ENCODE data around the gene ADCY2. TPM values are rescaled to one million over a fixed set of nuclear protein-coding genes. Genes with fewer than 3 reads are reported as not detected.
"Not testable (repeated sequence)": the region's sequence is repeated elsewhere in the genome, so short reads cannot be mapped to it uniquely, and the experiment has no call there.

ADCY2 gene
- total RNA-seq, 3 donors from 2014 or later, result 1.7 to 14.8 (median 2.2) TPM

DNA sequence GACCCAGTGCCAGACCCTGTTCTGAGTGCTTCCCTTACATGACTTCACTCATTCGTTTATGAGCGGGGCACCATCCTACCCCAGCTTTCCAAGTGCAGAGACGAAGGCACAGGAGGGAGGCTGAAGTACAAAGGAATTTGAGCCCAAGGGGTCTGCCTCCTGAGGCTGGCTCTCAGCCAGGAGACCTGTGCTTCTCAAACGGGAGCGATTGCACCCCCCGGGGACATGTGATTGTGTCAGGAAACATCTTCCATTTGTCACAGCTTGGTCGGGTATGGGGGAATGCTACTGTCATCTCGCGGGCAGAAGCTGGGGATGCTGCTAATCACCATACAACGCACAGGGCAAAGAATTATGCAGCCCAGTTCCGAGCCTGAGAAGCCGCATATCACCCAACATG is 23.9 kb downstream of the ADCY2 start:
- Histone ChIP-seq H3K36me3 (ENCODE audit: low read depth) (no peaks in the 10 kb centered on the region), H3K9me3 (no peaks in the 10 kb centered on the region), H3K4me1 (ENCODE audit: low read depth) (no peaks in the 10 kb centered on the region), H3K4me3 (no peak overlapping the region)
- no peak for ATAC-seq
- TF ChIP-seq CTCF (IDR thresholded peaks at IDR 0.05), result no peak
- intact Hi-C loops (cut with DNase I, micrococcal nuclease), result no loop called here
- DNase-seq, result no peak

DNA sequence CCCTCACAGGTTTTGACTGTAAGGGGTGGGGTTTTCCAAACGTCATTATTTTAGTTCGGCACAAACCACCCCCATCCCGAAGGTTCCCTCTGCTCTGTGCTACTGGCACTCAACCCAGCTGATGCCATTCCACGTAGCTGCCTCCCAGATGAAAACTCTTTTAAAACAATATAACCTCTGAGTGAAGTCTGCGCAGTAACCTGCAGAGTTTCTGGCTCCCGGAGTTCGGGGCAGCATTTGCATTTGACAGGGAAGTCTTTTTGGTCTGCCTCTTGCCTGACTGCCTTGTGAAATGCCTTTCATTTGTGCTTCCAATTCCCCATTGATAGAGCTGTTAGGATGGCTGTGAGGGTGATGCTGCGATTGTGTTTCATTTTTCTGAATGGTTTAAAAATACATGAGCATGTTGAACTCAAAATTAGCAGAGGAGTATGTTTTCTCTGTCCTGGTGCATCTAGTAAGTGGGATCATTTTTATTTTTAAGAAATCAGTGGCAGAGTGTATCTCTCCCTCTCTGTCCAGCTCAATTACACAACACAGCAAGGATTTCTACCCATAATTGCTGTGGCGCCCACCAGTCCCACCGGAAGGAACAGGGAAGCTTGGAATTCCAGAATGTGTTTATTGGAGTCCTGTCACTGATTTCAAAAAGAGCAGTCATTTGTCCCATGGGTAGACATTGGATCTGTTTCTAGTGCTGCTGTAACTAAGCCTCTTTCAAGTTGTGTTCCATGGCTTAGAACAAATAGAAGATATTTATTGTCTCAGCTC is 24.8 kb downstream of the ADCY2 start:
- DNase-seq (no peak), ATAC-seq (no peak)
- intact Hi-C loops (cut with DNase I, micrococcal nuclease), result no loop called here
- no peaks in the 10 kb centered on the region for H3K9me3 ChIP-seq
- no peak for TF ChIP-seq CTCF (IDR thresholded peaks at IDR 0.05)
- H3K36me3 ChIP-seq (ENCODE audit: low read depth), result no peaks in the 10 kb centered on the region
- H3K4me1 ChIP-seq (ENCODE audit: low read depth), result no peaks in the 10 kb centered on the region
- no peak overlapping the region for H3K4me3 ChIP-seq

GRCh38 chr5:7422316-7423106 is 26.6 kb downstream of the ADCY2 start:
- ATAC-seq (no peak), DNase-seq (no peak)
- Histone ChIP-seq H3K36me3 (ENCODE audit: low read depth) (no peaks in the 10 kb centered on the region), H3K4me3 (no peak overlapping the region), H3K4me1 (ENCODE audit: low read depth) (no peaks in the 10 kb centered on the region), H3K9me3 (no peaks in the 10 kb centered on the region)
- no peak for TF ChIP-seq CTCF (IDR thresholded peaks at IDR 0.05)
- intact Hi-C loops (cut with DNase I, micrococcal nuclease), result no loop called here

DNA sequence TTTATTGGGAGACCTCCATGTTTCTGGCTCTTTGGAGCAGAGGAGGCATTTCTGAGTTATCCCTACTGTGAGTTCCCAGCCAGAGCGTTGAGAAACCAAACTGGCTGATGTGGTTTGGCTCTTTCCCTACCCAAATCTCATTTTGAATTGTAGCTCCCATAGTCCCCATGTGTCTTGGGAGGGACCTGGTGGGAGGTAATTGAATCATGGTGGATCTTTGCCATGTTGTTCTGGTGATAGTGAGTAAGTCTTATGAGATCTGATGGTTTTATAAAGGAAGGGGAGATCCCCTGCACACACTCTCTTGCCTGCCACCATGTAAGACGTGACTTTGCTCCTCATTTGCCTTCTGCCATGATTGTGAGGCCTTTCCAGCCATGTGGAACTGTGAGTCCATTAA is 27.3 kb downstream of the ADCY2 start:
- H3K4me3 ChIP-seq; H3K9me3 ChIP-seq; H3K4me1 ChIP-seq (ENCODE audit: low read depth); DNase-seq; intact Hi-C loops (cut with DNase I, micrococcal nuclease); H3K36me3 ChIP-seq (ENCODE audit: low read depth); ATAC-seq: not testable (repeated sequence)

- intact Hi-C loops (cut with DNase I, micrococcal nuclease), result no loop called here
- Histone ChIP-seq H3K9me3 (no peaks in the 10 kb centered on the region), H3K36me3 (ENCODE audit: low read depth) (no peaks in the 10 kb centered on the region), H3K4me3 (no peak overlapping the region), H3K4me1 (ENCODE audit: low read depth) (no peaks in the 10 kb centered on the region)
- TF ChIP-seq CTCF (IDR thresholded peaks at IDR 0.05), result no peak
- ATAC-seq (no peak), DNase-seq (no peak)
These were observed 29.9 kb downstream of the ADCY2 start for GRCh38 chr5:7425830-7426229.

DNA sequence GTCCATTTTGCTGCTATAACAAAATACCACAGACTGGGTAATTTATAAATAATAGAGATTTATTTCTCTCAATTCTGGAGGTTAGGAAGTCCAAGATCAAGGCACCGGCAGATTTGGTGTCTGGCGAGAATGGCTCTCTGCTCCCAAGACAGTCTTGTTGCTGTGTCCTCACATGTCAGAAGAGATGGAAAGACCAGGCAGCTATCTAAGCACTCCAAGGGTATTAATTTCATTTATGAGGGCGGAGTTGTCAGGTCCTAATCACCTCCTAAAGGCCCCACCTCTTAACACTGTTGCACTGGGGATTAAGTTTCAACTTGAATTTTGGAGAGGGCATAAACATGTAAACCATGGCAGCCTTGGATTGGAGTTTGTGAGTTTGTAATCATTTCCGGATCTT is 30.3 kb downstream of the ADCY2 start:
- intact Hi-C loops (cut with DNase I, micrococcal nuclease), result no loop called here
- Histone ChIP-seq H3K4me1 (ENCODE audit: low read depth) (no peaks in the 10 kb centered on the region), H3K4me3 (no peak overlapping the region), H3K9me3 (no peaks in the 10 kb centered on the region), H3K36me3 (ENCODE audit: low read depth) (no peaks in the 10 kb centered on the region)
- no peak for ATAC-seq
- no peak for TF ChIP-seq CTCF (IDR thresholded peaks at IDR 0.05)
- no peak for DNase-seq

Measured in mucosa of descending colon (tissue), 3 donors.